ENCODE results near the gene C12orf57.

Gene C12orf57

DNA sequence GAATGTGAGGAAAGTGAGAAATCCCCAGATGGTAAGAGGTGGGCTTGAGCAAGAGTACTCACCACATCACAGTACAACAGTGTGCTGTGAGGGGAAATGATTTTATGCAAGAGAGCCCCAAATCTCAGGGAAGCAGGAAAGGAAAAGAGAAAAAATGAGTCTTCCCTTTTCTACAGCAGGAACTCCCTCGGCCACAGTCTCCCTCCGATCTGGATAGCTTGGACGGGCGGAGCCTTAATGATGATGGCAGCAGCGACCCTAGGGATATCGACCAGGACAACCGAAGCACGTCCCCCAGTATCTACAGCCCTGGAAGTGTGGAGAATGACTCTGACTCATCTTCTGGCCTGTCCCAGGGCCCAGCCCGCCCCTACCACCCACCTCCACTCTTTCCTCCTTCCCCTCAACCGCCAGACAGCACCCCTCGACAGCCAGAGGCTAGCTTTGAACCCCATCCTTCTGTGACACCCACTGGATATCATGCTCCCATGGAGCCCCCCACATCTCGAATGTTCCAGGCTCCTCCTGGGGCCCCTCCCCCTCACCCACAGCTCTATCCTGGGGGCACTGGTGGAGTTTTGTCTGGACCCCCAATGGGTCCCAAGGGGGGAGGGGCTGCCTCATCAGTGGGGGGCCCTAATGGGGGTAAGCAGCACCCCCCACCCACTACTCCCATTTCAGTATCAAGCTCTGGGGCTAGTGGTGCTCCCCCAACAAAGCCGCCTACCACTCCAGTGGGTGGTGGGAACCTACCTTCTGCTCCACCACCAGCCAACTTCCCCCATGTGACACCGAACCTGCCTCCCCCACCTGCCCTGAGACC lies 8.2 kb upstream of the C12orf57 start:
- no peak overlapping the region for H3K4me3 ChIP-seq (ENCODE audit: control insufficient read depth, low read depth, low read length)
- peak; percentile 64 for DNase-seq (ENCODE audit: low read depth)
- no peak for TF ChIP-seq CTCF (conservative IDR thresholded peaks at IDR 0.05; ENCODE audit: control insufficient read depth, insufficient read depth, low read depth, low read length)

DNA sequence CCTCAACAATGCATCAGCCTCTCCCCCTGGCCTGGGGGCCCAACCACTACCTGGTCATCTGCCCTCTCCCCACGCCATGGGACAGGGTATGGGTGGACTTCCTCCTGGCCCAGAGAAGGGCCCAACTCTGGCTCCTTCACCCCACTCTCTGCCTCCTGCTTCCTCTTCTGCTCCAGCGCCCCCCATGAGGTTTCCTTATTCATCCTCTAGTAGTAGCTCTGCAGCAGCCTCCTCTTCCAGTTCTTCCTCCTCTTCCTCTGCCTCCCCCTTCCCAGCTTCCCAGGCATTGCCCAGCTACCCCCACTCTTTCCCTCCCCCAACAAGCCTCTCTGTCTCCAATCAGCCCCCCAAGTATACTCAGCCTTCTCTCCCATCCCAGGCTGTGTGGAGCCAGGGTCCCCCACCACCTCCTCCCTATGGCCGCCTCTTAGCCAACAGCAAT lies 7.6 kb upstream of the C12orf57 start:
- DNase-seq (ENCODE audit: low read depth), result no peak
- no peak for TF ChIP-seq CTCF (conservative IDR thresholded peaks at IDR 0.05; ENCODE audit: control insufficient read depth, insufficient read depth, low read depth, low read length)
- H3K4me3 ChIP-seq (ENCODE audit: control insufficient read depth, low read depth, low read length), result no peak overlapping the region

- peak overlapping the region; percentile 55 for H3K4me3 ChIP-seq (ENCODE audit: control insufficient read depth, low read depth, low read length)
- no peak for DNase-seq (ENCODE audit: low read depth)
- no peak for TF ChIP-seq CTCF (conservative IDR thresholded peaks at IDR 0.05; ENCODE audit: control insufficient read depth, insufficient read depth, low read depth, low read length)
Measured at GRCh38 chr12:6936636-6937480, 7.0 kb upstream of the C12orf57 start.

DNA sequence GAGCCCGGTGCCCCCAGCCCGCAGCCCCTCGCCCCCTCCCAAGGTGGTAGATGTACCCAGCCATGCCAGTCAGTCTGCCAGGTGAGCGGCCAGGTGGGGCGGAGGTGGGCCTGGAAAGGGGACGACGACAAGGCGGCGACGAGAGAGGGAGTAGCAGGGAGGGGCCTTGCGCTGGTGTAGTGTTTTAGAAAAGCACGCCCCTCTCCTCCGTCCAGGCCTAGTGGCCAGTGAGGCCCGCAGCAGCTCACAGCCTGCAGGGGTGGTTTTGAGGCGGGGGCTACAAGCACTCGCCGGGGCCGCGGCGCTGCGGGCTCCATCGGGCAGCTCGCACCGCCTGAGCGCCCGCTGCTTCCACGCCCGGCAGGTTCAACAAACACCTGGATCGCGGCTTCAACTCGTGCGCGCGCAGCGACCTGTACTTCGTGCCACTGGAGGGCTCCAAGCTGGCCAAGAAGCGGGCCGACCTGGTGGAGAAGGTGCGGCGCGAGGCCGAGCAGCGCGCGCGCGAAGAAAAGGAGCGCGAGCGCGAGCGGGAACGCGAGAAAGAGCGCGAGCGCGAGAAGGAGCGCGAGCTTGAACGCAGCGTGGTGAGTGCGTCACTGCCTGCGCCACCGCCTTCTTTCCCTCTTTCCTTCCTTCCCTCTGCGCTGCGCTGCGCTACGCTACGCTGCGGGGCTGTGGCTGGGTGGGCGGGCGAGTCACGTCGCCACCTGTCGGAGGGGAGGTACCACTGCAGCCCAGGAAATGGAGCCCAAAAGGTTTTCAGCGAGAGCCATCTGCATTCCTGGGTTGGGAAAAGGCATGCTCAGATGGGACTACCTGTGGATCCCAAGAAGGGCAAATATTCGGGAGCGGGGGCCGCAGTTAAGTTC lies 6.1 kb upstream of the C12orf57 start:
- DNase-seq (ENCODE audit: low read depth), result peak; percentile 94
- peak overlapping the region; percentile 55 for H3K4me3 ChIP-seq (ENCODE audit: control insufficient read depth, low read depth, low read length)
- peak; percentile 80 for TF ChIP-seq CTCF (conservative IDR thresholded peaks at IDR 0.05; ENCODE audit: control insufficient read depth, insufficient read depth, low read depth, low read length)

DNA sequence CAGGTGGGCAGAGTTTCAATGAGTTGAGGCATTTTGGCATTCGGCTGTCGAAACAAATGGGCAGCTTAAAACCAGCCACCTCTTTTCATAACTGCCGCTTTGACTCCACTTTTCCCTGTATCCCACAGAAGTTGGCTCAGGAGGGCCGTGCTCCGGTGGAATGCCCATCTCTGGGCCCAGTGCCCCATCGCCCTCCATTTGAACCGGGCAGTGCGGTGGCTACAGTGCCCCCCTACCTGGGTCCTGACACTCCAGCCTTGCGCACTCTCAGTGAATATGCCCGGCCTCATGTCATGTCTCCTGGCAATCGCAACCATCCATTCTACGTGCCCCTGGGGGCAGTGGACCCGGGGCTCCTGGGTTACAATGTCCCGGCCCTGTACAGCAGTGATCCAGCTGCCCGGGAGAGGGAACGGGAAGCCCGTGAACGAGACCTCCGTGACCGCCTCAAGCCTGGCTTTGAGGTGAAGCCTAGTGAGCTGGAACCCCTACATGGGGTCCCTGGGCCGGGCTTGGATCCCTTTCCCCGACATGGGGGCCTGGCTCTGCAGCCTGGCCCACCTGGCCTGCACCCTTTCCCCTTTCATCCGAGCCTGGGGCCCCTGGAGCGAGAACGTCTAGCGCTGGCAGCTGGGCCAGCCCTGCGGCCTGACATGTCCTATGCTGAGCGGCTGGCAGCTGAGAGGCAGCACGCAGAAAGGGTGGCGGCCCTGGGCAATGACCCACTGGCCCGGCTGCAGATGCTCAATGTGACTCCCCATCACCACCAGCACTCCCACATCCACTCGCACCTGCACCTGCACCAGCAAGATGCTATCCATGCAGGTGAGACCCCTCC lies 5.2 kb upstream of the C12orf57 start:
- TF ChIP-seq CTCF (conservative IDR thresholded peaks at IDR 0.05; ENCODE audit: control insufficient read depth, insufficient read depth, low read depth, low read length), result no peak
- no peak for DNase-seq (ENCODE audit: low read depth)
- peak overlapping the region; percentile 55 for H3K4me3 ChIP-seq (ENCODE audit: control insufficient read depth, low read depth, low read length)
